ENCODE measurements around the gene SLC9A8.
"Not testable (repeated sequence)": the region's sequence is repeated elsewhere in the genome, so short reads cannot be mapped to it uniquely, and the experiment has no call there.

Gene SLC9A8

DNA sequence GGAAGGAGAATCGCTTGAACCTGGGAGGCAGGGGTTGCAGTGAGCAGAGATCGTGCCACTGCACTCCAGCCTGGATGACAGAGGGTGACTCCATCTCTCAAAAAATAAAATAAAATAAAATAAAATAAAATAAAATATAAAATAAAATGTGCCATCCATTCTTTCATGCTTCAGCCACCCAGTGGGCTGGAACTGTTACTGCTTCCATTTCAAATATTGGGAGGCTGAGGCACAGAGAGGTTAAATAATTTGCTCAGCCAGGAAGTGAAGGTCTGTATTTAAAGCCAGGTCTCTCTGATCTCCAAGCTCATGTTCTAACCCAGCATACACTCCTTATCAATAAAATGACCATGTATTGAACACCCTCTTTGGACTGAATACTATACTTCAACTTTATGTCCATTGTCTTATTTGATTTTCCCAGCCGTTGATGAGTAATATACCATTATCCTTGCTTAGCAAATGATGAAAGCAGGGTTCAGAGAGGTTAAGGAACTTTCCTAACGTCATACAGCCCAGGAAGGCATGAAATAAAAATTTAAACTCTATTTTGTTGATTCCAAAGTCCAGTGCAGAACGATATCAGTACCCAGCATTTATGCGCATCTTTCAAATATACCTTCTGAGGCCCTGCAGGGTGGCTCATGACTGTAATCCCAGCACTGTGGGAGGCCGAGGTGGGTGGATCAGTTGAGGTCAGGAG, 25.8 kb upstream of the SLC9A8 start:
- no peak for DNase-seq

- DNase-seq = no peak
Observed at GRCh38 chr20:49787371-49788357, 25.0 kb upstream of the SLC9A8 start.

GRCh38 chr20:49790077-49790798, 22.4 kb upstream of the SLC9A8 start:
- DNase-seq = no peak

GRCh38 chr20:49791165-49791564, 21.5 kb upstream of the SLC9A8 start:
- DNase-seq = no peak

DNA sequence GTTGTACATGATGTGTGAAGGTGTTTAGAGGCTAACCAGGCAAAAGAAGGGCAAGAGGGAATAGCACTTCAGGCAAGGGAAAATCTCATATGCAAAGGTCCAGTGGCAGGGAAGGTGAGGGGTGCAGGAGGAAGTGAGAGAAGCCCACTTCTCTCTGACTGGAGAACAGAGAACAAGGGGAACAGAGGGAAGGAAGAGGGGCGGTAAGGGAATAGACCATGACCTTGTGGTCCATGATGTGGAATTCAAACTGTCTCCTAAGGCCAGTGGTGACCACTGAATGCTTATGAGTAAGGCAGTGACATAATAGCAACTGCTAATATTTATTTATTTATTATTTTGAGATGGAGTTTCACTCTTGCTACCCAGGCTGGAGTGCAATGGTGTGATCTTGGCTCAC, 20.6 kb upstream of the SLC9A8 start:
- DNase-seq = no peak

DNA sequence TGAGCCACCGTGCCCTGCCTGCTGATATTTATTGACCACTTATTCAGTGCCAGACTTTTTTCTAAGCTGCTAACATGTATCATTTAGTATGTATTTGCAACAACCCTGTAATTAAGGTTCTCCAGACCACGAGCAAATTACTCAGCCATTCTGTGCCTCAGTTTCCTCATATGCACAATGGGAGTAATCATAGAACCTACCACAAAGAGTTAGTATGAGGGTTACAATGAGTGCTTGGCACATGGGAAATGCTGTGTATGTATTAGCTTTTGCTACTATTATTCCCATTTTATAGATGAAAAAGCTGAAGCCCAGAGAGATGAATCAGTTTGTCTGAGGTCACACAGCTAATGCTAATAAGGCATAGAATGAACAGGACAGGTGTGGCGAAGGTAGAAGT, 20.0 kb upstream of the SLC9A8 start:
- no peak for DNase-seq

DNA sequence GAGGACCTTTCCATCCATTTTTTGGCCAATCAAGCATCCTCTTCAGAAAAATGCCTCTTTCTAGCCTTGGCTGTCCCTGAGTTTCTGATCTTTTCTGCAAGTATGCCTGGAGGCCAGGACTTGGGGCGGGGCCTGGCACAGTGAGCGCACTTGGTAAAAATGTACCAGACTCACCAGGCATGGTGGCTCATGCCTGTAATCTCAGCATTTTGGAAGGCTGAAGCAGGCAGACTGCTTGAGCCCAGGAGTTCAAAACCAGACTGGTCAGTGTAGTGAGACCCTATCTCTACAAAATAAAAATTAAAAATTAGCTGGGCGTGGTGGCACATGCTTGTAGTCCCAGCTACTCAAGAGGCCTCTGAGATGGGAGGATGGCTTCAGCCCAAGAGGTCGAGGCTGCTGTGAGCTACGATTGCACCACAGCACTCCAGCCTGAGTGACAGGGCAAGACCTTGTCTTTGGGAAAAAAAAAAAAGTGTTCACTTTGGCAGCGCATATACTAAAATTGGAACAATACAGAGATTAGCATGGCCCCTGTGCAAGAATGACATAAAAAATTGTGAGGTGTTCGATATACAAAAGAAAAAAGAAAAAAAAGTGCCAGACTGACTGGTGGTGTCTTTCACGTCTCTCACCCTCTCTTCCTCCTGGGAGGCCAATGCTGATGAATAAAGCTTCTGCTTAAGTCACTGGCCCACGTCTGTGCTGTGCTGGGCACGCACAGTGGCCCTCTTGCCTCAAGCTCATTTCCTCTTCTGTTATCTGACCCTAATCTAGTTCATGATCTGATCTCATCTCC, 18.1 kb upstream of the SLC9A8 start:
- DNase-seq = no peak

- DNase-seq = no peak
Observed at GRCh38 chr20:49795135-49795424, 17.5 kb upstream of the SLC9A8 start.

- no peak for DNase-seq
Observed at GRCh38 chr20:49796600-49797343, 15.9 kb upstream of the SLC9A8 start.

GRCh38 chr20:49797344-49797615, 15.3 kb upstream of the SLC9A8 start:
- DNase-seq = no peak

DNA sequence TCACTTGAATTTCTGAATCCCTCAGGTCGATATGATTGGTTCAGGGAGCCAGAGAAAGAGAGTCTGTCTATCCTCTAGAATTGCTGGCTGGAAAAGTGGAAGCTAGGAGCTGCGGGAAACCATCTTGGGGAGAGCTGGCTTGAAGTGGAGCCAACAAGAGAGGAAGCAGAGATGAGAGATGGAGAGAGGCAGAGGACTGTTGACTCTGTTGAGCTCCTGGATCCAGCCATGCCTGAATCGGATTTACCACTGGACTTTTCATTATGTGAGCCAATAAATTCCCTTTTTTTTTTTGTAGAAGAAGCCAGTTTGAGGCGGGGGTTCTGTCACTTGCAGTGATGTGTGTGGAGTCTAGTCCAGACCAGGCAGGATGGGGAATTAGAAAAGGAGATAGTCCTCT, 13.9 kb upstream of the SLC9A8 start:
- no peak for DNase-seq

GRCh38 chr20:49799698-49800097, 12.9 kb upstream of the SLC9A8 start:
- no peak for DNase-seq

GRCh38 chr20:49803418-49803817, 9.2 kb upstream of the SLC9A8 start:
- DNase-seq = no peak

DNA sequence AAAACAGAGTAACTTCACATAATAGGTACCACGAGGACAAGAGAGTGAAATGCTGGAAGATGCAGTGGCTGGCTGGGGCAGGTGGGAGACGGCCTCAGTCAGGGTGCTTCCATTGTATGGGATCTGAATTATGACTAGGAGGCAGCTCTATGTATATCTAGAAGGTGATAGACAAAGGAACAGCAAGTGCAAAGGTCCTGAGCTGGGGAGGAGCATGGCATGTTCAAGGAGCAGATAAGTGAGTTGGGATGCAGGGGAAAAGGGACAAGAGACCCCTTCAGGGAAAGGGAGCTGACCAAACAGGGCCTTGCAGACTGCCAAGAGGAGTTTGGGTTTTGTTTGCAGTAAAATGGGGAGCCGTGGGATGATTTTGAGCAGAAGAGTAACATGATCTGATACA, 8.3 kb upstream of the SLC9A8 start:
- no peak for DNase-seq

DNA sequence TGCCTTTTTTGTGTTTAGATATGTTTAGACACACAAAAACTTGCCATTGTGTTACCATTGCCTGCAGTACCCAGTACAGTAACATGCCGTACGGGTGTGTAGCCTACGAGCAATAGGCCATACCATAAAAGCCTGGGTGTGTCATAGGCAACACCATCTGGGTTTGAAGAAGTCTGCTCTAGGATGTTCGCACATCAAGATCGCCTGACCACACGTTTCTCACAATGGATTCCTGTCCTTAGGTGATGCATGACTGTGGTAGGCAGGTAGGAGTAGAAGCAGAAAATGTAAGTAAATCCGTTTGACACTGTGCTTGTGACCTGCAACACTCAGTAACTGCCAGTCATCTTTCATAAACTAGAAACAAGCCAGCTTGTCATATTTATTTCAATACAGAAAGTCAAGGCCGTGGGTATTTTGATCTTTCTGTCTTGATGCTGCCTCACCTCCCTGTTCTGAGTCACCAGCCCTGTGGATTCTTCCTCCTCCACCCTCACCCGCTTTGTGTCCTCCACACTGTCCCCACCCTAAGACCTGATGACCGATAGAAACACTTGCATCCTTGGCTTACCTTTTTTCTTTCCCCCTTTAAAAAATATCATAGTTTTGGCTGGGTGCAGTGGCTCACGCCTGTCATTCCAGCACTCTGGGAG, 7.3 kb upstream of the SLC9A8 start:
- not testable (repeated sequence) for DNase-seq

DNA sequence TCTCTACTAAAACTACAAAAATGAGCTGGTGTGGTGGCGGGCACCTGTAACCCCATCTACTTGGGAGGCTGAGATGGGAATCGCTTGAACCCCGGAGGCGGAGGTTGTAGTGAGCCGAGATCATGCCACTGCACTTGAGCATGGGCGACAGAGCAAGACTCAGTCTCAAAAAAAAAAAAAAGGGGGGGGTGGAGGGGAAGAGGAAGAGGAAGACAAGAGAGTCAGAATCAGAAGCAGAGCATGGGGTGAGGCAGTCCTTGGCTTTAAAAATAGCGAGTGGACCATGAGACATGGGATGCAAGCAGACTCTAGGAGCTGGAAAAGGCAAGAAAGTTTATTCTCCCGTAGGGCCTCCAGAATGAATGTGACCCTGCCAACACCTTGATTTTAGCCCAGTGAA, 3.9 kb upstream of the SLC9A8 start:
- no peak for DNase-seq

- no peak for DNase-seq
Observed at GRCh38 chr20:49809803-49810359, 2.7 kb upstream of the SLC9A8 start.

- DNase-seq = no peak
Observed at GRCh38 chr20:49810491-49811190, 2.0 kb upstream of the SLC9A8 start.

DNA sequence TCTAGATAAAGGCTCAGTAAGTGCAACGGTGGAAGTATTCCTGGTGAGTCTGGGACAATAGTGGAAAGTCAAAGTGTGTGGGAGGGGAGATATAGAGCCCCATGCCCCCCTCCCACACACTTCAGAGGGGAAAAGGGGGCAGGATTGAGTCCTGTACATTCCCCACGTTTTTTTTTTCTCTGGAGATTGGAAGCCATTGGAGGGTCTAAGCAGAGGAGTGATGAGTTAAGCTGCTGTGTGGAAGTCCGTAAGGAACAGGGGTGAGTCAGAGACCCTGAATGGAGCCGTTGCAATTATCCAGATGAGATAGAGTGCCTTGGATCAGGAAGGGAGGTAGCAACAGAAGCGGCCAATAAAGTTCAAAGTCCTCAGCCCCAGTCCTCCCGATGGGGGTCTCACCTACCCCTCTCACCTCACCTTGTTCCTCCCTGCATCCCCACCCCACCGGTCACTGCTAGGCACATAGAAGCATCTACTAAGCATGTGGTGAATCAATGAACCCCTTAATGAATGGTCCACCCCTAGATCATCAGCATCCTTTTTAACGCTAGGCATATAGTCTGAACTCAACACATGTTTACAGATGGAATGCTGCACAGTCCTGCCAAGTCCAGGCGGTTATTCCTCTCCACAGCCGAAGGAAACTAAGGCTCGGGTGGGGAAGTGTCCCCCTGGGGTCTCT, 662 bp upstream of the SLC9A8 start:
- no peak for DNase-seq

DNA sequence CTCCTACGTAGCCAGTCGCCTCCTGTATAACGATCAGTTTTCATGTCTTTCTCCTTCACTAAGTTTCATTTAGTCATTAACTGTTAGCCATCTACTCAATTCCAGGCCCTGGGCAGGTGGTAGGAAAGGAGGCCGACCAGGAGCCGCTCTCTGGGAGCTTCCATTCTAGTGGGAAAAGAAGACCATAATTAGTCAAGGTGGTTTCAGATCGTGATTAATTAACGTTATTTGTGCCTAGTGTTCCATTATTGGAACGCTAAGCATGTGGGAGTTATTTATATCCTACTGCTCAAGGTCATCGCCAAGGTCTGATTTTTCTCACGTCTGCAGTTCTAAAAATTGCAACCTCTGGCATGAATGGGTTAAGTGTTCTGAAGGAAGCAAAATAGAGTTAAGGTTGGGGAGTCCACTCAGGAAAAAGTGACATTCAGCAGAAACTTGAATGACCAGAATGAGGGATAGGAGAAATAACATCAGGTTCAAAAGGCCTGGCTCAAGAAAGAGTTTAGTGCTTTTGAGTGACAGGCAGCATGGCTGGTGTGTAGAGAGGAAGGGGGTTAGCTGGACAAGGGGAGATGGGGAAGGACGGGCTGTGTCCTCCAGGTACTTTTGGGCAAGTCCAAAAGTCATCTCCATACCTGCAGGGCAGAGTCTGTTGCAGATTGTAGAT, 812 bp downstream of the SLC9A8 start:
- DNase-seq = no peak
